Colonic mucosa (tissue), 4 donors: ENCODE results near the gene TTLL11. TPM values are rescaled to one million over a fixed set of nuclear protein-coding genes. Genes with fewer than 3 reads are reported as not detected.

ENCODE experiments used
- DNase-seq: peaks from one replicate; pipeline ENCODE4 v3.0.0-alpha.2; 2020
- H3K27ac ChIP-seq: fragments of 200-600 bp; one replicate; pipeline ENCODE4 v1.8.0; 2021
- H3K27me3 ChIP-seq: fragments of 200-600 bp; one replicate; pipeline ENCODE4 v1.8.0; 2021
- H3K36me3 ChIP-seq: fragments of 200-600 bp; one replicate; pipeline ENCODE4 v1.8.0; 2021
- H3K4me1 ChIP-seq: fragments of 200-600 bp; one replicate; pipeline ENCODE4 v1.8.0; 2021; ENCODE audit warnings: mild to moderate bottlenecking
- H3K4me3 ChIP-seq: fragments of 200-600 bp; one replicate; pipeline ENCODE4 v1.8.0; 2021
- H3K9ac ChIP-seq, 2 donors: one replicate each; pipeline ENCODE4 v1.7.0; 2013; ENCODE audit warnings: control low read depth in 2 of 2, low read depth in 2 of 2, low read length in 2 of 2
- H3K9me3 ChIP-seq: fragments of 200-600 bp; one replicate; pipeline ENCODE4 v1.8.0; 2021
- intact Hi-C: fragments of 100-400 bp; cut with DNase I; formaldehyde crosslinking; loops from one replicate; pipeline ENCODE4 v1.14.1; 2022
- total RNA-seq, 2 donors: library from RNA; stranded (reverse); fragmentation: NEBNext Ultra II Directional in 1 of 2; extraction: Animal tissue kit (Norgen Biotek cat#: 25700) in 1 of 2; gene quantifications; one replicate each; pipeline ENCODE4 v1.2.1, GENCODE V29; 2021
- TF ChIP-seq, protein P1 (sequence below): fragments of 200-600 bp; IDR thresholded peaks from one replicate; pipeline ENCODE4 v1.8.0; 2022; ENCODE audit warnings: antibody characterized with exemption, mild to moderate bottlenecking
- donor health status: healthy.
- donor health status: DM: no; HTN: no; CAD: no.
- donor health status: DM: no; HTN: no; CAD: no.

The TTLL11 gene
- total RNA-seq, 2 donors from 2014 or later: 5.1 to 5.5 TPM

DNA sequence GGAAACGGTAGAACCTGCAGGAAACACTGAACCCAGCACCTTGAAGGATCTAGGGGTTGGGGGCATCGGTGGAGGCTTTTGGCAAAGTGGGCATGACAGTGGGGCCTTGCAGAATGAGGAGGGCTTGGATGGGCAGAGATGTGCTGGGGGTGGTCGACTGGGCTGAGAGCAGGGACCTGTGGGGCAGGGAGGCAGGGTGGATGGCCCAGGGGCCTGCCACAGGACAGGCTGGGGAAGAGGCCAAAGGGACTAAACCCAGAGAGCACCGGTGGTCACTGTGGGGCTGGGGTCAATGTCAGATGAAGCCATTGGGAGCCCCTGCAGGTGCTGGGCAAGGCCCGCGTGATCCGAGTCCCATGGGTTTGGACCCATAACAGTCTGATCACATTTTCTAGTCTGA lies 266.4 kb downstream of the TTLL11 start:
- H3K9ac ChIP-seq: no peak overlapping the region
- H3K9me3 ChIP-seq: no peaks in the 10 kb centered on the region
- TF ChIP-seq, protein P1, sequence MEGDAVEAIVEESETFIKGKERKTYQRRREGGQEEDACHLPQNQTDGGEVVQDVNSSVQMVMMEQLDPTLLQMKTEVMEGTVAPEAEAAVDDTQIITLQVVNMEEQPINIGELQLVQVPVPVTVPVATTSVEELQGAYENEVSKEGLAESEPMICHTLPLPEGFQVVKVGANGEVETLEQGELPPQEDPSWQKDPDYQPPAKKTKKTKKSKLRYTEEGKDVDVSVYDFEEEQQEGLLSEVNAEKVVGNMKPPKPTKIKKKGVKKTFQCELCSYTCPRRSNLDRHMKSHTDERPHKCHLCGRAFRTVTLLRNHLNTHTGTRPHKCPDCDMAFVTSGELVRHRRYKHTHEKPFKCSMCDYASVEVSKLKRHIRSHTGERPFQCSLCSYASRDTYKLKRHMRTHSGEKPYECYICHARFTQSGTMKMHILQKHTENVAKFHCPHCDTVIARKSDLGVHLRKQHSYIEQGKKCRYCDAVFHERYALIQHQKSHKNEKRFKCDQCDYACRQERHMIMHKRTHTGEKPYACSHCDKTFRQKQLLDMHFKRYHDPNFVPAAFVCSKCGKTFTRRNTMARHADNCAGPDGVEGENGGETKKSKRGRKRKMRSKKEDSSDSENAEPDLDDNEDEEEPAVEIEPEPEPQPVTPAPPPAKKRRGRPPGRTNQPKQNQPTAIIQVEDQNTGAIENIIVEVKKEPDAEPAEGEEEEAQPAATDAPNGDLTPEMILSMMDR: no peak
- H3K27me3 ChIP-seq: no peaks in the 10 kb centered on the region
- no peaks in the 10 kb centered on the region for H3K4me1 ChIP-seq
- intact Hi-C loops: no loop called here
- DNase-seq: no peak
- H3K27ac ChIP-seq: no peak overlapping the region
- H3K4me3 ChIP-seq: no peak overlapping the region
- no peaks in the 10 kb centered on the region for H3K36me3 ChIP-seq

DNA sequence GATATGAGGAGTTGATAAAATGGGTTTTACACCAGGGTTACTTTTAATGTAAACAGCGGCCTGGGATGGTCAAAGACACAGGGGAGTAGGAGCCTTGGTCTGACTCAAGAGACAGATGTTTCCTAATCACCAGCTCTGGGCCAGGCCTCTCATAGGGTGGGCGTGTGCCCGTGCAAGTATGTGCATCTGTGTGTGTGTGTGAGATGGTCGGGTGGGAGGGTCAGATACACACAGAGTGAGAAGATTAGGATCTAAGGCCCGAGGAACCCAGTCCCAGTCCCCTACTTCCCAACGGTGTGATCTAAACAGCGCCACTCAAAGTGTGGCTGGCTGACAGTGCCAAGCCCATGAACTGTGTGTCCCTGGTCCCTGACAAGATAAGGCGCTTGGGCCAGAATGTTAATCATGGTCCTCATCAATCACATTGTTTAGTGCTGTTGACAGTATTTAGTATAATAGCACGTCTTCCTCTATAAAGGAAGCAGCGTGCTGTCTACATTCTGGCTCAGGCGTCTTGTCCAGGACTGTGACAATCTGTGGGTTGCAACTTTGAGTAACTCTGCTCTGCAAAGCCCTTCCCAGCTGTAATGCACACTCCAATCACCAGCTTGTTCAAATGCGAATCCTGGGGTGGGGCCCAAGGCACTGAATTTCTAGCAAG lies 267.9 kb downstream of the TTLL11 start:
- Histone ChIP-seq H3K36me3 (no peaks in the 10 kb centered on the region), H3K4me1 (no peaks in the 10 kb centered on the region), H3K27ac (no peak overlapping the region), H3K27me3 (no peaks in the 10 kb centered on the region), H3K4me3 (no peak overlapping the region), H3K9me3 (no peaks in the 10 kb centered on the region), H3K9ac (no peak overlapping the region)
- TF ChIP-seq, protein P1: no peak
- intact Hi-C loops: no loop called here
- DNase-seq: no peak

DNA sequence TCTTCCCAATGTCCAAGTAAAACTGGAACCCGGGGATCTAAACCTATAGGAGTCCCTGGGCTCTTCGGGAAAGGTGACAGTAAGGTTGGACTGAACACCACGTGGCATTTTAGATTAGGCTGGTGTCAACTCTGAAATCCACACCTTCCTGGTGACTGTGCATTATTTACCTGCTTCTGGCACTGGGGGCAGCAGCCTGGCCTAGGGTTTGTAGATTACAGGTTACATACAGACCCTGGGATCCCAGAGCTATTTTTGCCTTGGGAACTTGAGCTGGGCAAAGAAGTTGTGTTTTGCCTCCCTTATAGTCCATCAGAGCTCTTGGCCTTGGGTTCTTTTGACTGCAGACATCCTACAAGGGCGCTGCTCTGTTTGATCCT lies 268.5 kb downstream of the TTLL11 start:
- no peaks in the 10 kb centered on the region for H3K36me3 ChIP-seq
- intact Hi-C loops: no loop called here
- no peak for DNase-seq

DNA sequence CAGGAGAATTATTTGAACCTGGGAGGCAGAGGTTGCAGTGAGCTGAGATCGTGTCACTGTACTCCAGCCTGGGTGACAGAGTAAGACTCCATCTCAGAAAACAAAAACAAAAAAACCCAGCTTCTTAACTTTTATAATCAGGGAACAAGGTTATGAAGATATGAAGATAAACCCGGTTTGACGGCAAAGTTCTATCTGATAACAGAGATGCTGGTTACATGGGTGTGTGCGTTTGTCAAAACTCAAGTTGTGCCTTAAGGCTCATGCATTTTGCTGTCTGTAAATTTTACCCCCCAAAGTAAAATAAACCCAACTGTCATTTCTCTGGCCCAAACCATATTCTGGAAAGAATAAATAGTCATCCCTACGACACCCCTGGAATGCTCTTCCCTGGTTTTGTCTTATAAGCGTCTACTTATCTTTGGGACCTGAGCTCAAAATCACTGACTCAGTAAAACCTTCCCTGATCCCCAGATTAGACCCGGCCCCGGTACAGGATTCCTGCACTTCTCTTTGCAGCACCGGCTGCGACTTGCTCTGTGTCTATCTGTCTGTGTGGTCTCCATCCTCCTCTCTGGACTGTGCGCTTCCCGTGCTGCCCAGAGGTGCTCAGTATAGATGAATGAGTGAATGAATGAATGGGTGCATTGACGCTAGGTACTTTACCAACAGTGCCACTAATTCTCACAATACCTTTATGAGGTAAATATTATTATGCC lies 269.5 kb downstream of the TTLL11 start:
- no peaks in the 10 kb centered on the region for H3K4me1 ChIP-seq
- no peak for DNase-seq
- H3K27ac ChIP-seq: no peak overlapping the region
- no peak overlapping the region for H3K9ac ChIP-seq
- TF ChIP-seq, protein P1: no peak
- no peaks in the 10 kb centered on the region for H3K36me3 ChIP-seq
- H3K4me3 ChIP-seq: no peak overlapping the region
- H3K27me3 ChIP-seq: no peaks in the 10 kb centered on the region
- intact Hi-C loops: no loop called here
- H3K9me3 ChIP-seq: no peaks in the 10 kb centered on the region

More for the DNA sequence above, 268.5 kb downstream of the TTLL11 start:
- TF ChIP-seq, protein P1: no peak
- Histone ChIP-seq H3K9ac (no peak overlapping the region), H3K4me3 (no peak overlapping the region), H3K9me3 (no peaks in the 10 kb centered on the region), H3K4me1 (no peaks in the 10 kb centered on the region), H3K27ac (no peak overlapping the region), H3K27me3 (no peaks in the 10 kb centered on the region)

DNA sequence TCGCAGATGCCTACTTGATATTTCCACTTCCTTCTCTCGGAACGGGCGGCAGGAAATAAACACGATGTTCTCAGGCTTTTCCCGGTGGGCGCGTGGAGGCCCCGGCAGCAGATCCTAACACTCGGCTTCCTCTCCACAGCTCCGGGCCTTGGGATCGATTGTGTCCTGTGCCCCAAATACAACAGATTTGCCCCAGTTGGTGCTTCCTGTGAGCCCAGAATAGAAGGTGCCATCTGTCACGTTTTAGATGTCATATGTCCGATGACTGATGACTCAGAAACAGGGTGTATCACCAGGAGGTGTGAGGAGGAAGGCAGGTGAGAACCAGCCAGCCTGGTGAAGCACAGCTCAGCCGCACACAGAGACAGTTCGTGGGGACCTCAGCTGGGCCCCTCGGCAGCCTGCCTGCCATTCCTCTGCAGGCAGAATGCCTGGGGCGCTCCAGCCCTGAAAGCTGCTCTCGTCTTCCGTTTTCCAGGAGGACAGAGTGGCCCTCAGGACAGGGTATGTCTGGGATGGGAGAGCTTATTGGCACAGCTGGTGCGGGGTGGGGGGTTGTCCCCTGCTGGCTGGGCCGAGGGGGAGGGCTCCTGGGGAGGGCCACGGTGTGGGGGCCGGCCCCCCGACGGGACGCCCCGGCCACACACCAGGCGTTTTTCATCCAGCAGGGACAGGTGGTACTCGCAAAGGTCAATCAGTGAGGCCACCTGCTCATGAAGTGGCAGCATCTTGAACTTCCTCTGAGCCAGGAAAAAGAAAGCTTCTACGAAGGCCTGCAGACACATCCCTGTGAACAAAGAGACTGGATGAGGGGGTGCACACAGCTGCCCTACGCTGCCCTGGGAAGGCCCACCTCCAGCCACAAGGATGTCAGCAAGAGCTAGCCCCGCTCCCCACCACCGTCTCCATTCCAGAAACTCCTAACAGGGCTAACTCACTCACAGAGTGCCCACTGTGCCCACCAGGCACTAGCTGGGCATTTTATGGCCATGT lies 270.7 kb downstream of the TTLL11 start:
- no peak for DNase-seq
- no peaks in the 10 kb centered on the region for H3K27me3 ChIP-seq
- H3K9ac ChIP-seq: no peak overlapping the region
- intact Hi-C loops: no loop called here
- H3K9me3 ChIP-seq: no peaks in the 10 kb centered on the region
- no peaks in the 10 kb centered on the region for H3K36me3 ChIP-seq
- H3K4me1 ChIP-seq: no peaks in the 10 kb centered on the region
- no peak overlapping the region for H3K4me3 ChIP-seq
- TF ChIP-seq, protein P1: no peak
- no peak overlapping the region for H3K27ac ChIP-seq
